ENCODE measurements around the gene EPAS1.

- TF ChIP-seq CTCF (IDR thresholded peaks at IDR 0.05) (no peak), POLR2A (IDR thresholded peaks at IDR 0.05) (no peak)
Observed at GRCh38 chr2:46248171-46248570, 49.0 kb upstream of the EPAS1 start.

Measured in heart left ventricle (tissue), 13 donors.